ENCODE measurements around the gene ISM1. TPM values are rescaled to one million over a fixed set of nuclear protein-coding genes. Genes with fewer than 3 reads are reported as not detected.
A peak's percentile ranks its signal among the peaks of the same experiment; 100 is the strongest.

ISM1 gene
- total and polyA plus RNA-seq, 2 of the 13 experiments (the other 11 are each of a cell fraction or from before 2014, with no cell fraction given): 0.40 to 1.4 TPM

DNA sequence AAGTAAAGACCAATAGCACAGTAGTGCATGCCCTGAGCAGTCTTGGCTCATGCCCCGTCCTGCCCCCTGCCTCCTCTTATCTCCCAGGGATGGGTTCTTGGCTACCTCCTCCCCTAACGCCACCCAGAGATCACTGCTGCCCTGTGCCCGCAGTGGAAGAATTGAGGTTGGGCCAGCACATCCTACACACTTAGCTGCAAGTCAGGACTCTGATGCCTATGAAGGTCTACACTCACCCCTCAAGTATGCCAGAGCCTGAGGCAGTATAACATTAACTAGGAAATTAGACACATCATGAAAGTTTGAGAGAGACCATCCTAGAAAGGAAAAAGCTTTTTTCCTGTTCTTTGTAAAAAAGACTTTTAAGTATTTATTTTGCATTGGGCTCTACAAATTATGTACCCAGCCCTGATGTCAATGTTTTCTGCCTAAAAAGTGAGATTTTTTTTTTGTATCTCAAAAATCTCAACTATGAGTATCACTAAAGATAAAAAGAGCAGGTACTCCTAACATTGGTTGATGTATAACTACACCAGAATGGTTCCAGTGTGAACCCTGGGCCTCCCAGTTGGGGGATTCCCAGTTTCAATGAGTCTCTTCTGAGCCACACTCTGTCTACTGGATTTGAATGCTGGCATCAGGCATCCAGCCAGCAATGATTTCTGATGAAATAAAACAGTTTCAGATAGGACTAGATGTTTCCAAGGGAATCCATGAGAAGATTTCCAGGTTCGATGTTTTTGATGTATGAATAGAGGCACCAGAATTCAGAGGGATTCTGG is 115.4 kb downstream of the ISM1 start (continued):
- TF ChIP-seq, protein P1, sequence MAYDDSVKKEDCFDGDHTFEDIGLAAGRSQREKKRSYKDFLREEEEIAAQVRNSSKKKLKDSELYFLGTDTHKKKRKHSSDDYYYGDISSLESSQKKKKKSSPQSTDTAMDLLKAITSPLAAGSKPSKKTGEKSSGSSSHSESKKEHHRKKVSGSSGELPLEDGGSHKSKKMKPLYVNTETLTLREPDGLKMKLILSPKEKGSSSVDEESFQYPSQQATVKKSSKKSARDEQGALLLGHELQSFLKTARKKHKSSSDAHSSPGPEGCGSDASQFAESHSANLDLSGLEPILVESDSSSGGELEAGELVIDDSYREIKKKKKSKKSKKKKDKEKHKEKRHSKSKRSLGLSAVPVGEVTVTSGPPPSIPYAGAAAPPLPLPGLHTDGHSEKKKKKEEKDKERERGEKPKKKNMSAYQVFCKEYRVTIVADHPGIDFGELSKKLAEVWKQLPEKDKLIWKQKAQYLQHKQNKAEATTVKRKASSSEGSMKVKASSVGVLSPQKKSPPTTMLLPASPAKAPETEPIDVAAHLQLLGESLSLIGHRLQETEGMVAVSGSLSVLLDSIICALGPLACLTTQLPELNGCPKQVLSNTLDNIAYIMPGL (CRISPR knock-in tag; IDR thresholded peaks at IDR 0.05; ENCODE audit: borderline replicate concordance in 1 of 2, low read depth in 1 of 2): no peak
- peak; percentile 50; the same call in 1 of the 2 replicates for TF ChIP-seq CHD4 (IDR thresholded peaks at IDR 0.05; ENCODE audit: borderline replicate concordance, low read length)
- no peak for TF ChIP-seq ONECUT2 (CRISPR knock-in tag; IDR thresholded peaks at IDR 0.05)
- no peak for TF ChIP-seq PRPF4 (IDR thresholded peaks at IDR 0.05; ENCODE audit: low read depth, low read length, poor library complexity, severe bottlenecking)
- TF ChIP-seq TOE1 (CRISPR knock-in tag; IDR thresholded peaks at IDR 0.05): 0 out of 2 replicates have a peak, but pooled peaks have one; percentile 48
- TF ChIP-seq ZFX (CRISPR knock-in tag; IDR thresholded peaks at IDR 0.05; ENCODE audit: low read depth): no peak
- TF ChIP-seq HNF4G (IDR thresholded peaks at IDR 0.05; ENCODE audit: borderline replicate concordance, low read depth, low read length): peak; percentile 28; the same call in 1 of the 2 replicates
- no peak for TF ChIP-seq HNF4G (CRISPR knock-in tag; IDR thresholded peaks at IDR 0.05; ENCODE audit: borderline replicate concordance, low read depth)
- 0 out of 2 replicates have a peak, but pooled peaks have one; percentile 18 for TF ChIP-seq ZNF121 (CRISPR knock-in tag; IDR thresholded peaks at IDR 0.05)
- no peak for TF ChIP-seq ZNF652 (CRISPR knock-in tag; IDR thresholded peaks at IDR 0.05; ENCODE audit: borderline replicate concordance, low read depth)
- TF ChIP-seq REL (CRISPR knock-in tag; conservative IDR thresholded peaks at IDR 0.05): no peak
- peak; percentile 45 for TF ChIP-seq XRCC5 (optimal IDR thresholded peaks at IDR 0.05; ENCODE audit: low read length)
- 0 out of 2 replicates have a peak, but pooled peaks have one; percentile 42 for TF ChIP-seq ZBTB20 (CRISPR knock-in tag; IDR thresholded peaks at IDR 0.05; ENCODE audit: borderline replicate concordance, low read depth)
- TF ChIP-seq, protein P2, sequence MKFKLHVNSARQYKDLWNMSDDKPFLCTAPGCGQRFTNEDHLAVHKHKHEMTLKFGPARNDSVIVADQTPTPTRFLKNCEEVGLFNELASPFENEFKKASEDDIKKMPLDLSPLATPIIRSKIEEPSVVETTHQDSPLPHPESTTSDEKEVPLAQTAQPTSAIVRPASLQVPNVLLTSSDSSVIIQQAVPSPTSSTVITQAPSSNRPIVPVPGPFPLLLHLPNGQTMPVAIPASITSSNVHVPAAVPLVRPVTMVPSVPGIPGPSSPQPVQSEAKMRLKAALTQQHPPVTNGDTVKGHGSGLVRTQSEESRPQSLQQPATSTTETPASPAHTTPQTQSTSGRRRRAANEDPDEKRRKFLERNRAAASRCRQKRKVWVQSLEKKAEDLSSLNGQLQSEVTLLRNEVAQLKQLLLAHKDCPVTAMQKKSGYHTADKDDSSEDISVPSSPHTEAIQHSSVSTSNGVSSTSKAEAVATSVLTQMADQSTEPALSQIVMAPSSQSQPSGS (CRISPR knock-in tag; IDR thresholded peaks at IDR 0.05): peak; percentile 17; the same call in 1 of the 2 replicates
- TF ChIP-seq, protein P3, sequence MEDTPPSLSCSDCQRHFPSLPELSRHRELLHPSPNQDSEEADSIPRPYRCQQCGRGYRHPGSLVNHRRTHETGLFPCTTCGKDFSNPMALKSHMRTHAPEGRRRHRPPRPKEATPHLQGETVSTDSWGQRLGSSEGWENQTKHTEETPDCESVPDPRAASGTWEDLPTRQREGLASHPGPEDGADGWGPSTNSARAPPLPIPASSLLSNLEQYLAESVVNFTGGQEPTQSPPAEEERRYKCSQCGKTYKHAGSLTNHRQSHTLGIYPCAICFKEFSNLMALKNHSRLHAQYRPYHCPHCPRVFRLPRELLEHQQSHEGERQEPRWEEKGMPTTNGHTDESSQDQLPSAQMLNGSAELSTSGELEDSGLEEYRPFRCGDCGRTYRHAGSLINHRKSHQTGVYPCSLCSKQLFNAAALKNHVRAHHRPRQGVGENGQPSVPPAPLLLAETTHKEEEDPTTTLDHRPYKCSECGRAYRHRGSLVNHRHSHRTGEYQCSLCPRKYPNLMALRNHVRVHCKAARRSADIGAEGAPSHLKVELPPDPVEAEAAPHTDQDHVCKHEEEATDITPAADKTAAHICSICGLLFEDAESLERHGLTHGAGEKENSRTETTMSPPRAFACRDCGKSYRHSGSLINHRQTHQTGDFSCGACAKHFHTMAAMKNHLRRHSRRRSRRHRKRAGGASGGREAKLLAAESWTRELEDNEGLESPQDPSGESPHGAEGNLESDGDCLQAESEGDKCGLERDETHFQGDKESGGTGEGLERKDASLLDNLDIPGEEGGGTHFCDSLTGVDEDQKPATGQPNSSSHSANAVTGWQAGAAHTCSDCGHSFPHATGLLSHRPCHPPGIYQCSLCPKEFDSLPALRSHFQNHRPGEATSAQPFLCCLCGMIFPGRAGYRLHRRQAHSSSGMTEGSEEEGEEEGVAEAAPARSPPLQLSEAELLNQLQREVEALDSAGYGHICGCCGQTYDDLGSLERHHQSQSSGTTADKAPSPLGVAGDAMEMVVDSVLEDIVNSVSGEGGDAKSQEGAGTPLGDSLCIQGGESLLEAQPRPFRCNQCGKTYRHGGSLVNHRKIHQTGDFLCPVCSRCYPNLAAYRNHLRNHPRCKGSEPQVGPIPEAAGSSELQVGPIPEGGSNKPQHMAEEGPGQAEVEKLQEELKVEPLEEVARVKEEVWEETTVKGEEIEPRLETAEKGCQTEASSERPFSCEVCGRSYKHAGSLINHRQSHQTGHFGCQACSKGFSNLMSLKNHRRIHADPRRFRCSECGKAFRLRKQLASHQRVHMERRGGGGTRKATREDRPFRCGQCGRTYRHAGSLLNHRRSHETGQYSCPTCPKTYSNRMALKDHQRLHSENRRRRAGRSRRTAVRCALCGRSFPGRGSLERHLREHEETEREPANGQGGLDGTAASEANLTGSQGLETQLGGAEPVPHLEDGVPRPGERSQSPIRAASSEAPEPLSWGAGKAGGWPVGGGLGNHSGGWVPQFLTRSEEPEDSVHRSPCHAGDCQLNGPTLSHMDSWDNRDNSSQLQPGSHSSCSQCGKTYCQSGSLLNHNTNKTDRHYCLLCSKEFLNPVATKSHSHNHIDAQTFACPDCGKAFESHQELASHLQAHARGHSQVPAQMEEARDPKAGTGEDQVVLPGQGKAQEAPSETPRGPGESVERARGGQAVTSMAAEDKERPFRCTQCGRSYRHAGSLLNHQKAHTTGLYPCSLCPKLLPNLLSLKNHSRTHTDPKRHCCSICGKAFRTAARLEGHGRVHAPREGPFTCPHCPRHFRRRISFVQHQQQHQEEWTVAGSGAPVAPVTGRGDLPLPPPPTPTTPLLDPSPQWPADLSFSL (CRISPR knock-in tag; IDR thresholded peaks at IDR 0.05): 0 out of 2 replicates have a peak, but pooled peaks have one; percentile 20
- TF ChIP-seq NKX3-1 (CRISPR knock-in tag; IDR thresholded peaks at IDR 0.05): no peak
- TF ChIP-seq SOX13 (IDR thresholded peaks at IDR 0.05): no peak
- TF ChIP-seq SOX13 (CRISPR knock-in tag; conservative IDR thresholded peaks at IDR 0.05 in 1 of 2, IDR thresholded peaks at IDR 0.05 in 1 of 2): peak in 1 of 2 experiments; percentile 70; a peak in 2 of 4 replicates
- TF ChIP-seq ZNF777 (CRISPR knock-in tag; IDR thresholded peaks at IDR 0.05): no peak
- no peak for TF ChIP-seq PLRG1 (conservative IDR thresholded peaks at IDR 0.05)

Measured in HepG2 (cell line).